ENCODE data around the gene TIAM2. TPM values are rescaled to one million over a fixed set of nuclear protein-coding genes. Genes with fewer than 3 reads are reported as not detected.
"Not testable (repeated sequence)": the region's sequence is repeated elsewhere in the genome, so short reads cannot be mapped to it uniquely, and the experiment has no call there.

Gene TIAM2
- total RNA-seq, 2 experiments from 2014 or later: 4.9 to 5.6 TPM

GRCh38 chr6:155223646-155224451, 228.7 kb downstream of the TIAM2 start:
- DNase-seq: peak; percentile 43
- ChIA-PET POLR2A (no interaction called here), CTCF (interaction anchor here (0.6 to 1.7 kb wide), 7 partner anchors 11 to 1811 kb away, joined by 3 to 7 read pairs (median 3); no protein-coding TSS in a partner anchor)
- Mint-ChIP-seq H3K4me3 (no peak overlapping the region), H3K9me3 (no peaks in the 10 kb centered on the region), H3K27me3 (no peaks in the 10 kb centered on the region), H3K4me1 (peaks cover 14% of the 10 kb centered on the region), H3K36me3 (ENCODE audit: low read depth) (no peaks in the 10 kb centered on the region), H3K27ac (peak overlapping the region; percentile 58)

GRCh38 chr6:155224618-155225017, 229.5 kb downstream of the TIAM2 start:
- Mint-ChIP-seq H3K9me3 (no peaks in the 10 kb centered on the region), H3K27me3 (no peaks in the 10 kb centered on the region), H3K27ac (peak overlapping the region; percentile 58), H3K36me3 (ENCODE audit: low read depth) (no peaks in the 10 kb centered on the region), H3K4me3 (no peak overlapping the region), H3K4me1 (peaks cover 14% of the 10 kb centered on the region)
- no peak for DNase-seq
- CTCF ChIA-PET: interaction anchor here (0.6 to 1.7 kb wide), 4 partner anchors 23 to 958 kb away, joined by 3 to 7 read pairs (median 4); no protein-coding TSS in a partner anchor
- POLR2A ChIA-PET: no interaction called here

GRCh38 chr6:155227046-155227445, 231.9 kb downstream of the TIAM2 start:
- no peak for DNase-seq
- peaks cover 14% of the 10 kb centered on the region for H3K4me1 Mint-ChIP-seq
- ChIA-PET CTCF (no interaction called here), POLR2A (no interaction called here)
- H3K27me3 Mint-ChIP-seq: no peaks in the 10 kb centered on the region
- no peak overlapping the region for H3K27ac Mint-ChIP-seq
- H3K4me3 Mint-ChIP-seq: no peak overlapping the region
- no peaks in the 10 kb centered on the region for H3K9me3 Mint-ChIP-seq
- peaks cover 2% of the 10 kb centered on the region for H3K36me3 Mint-ChIP-seq (ENCODE audit: low read depth)

- POLR2A ChIA-PET: no interaction called here
- DNase-seq: no peak
- Mint-ChIP-seq H3K4me3 (no peak overlapping the region), H3K4me1 (peaks cover 12% of the 10 kb centered on the region), H3K36me3 (ENCODE audit: low read depth) (peaks cover 2% of the 10 kb centered on the region), H3K9me3 (no peaks in the 10 kb centered on the region), H3K27me3 (no peaks in the 10 kb centered on the region), H3K27ac (no peak overlapping the region)
- CTCF ChIA-PET: no interaction called here
Measured at GRCh38 chr6:155228546-155229166, 233.5 kb downstream of the TIAM2 start.

- H3K9me3 Mint-ChIP-seq; H3K27me3 Mint-ChIP-seq; H3K4me1 Mint-ChIP-seq; DNase-seq; H3K27ac Mint-ChIP-seq; POLR2A ChIA-PET; H3K4me3 Mint-ChIP-seq; H3K36me3 Mint-ChIP-seq (ENCODE audit: low read depth): not testable (repeated sequence)
- CTCF ChIA-PET: interaction anchor here (1.2 kb wide), 1 partner anchor 13 kb away, joined by 3 read pairs; no protein-coding TSS in a partner anchor
Measured at GRCh38 chr6:155230975-155231374, 235.9 kb downstream of the TIAM2 start.

- ChIA-PET CTCF (interaction anchor here (1.0 to 1.4 kb wide), 3 partner anchors 13 to 25 kb away, joined by 3 read pairs; no protein-coding TSS in a partner anchor), POLR2A (no interaction called here)
- Mint-ChIP-seq H3K36me3 (ENCODE audit: low read depth) (peaks cover 2% of the 10 kb centered on the region), H3K27ac (no peak overlapping the region), H3K9me3 (peaks cover under 1% of the 10 kb centered on the region), H3K4me3 (no peak overlapping the region), H3K27me3 (no peaks in the 10 kb centered on the region), H3K4me1 (no peaks in the 10 kb centered on the region)
- no peak for DNase-seq
Measured at GRCh38 chr6:155232848-155233247, 237.7 kb downstream of the TIAM2 start.

- Mint-ChIP-seq H3K4me3 (no peak overlapping the region), H3K4me1 (no peaks in the 10 kb centered on the region), H3K27ac (no peak overlapping the region), H3K36me3 (ENCODE audit: low read depth) (peaks cover 2% of the 10 kb centered on the region), H3K9me3 (peaks cover 11% of the 10 kb centered on the region), H3K27me3 (no peaks in the 10 kb centered on the region)
- POLR2A ChIA-PET: no interaction called here
- CTCF ChIA-PET: interaction anchor here (0.6 to 0.9 kb wide), 2 partner anchors 10 to 1038 kb away, joined by 3 read pairs; no protein-coding TSS in a partner anchor
- DNase-seq: no peak
Measured at GRCh38 chr6:155234167-155234566, 239.1 kb downstream of the TIAM2 start.

GRCh38 chr6:155234687-155235086, 239.6 kb downstream of the TIAM2 start:
- Mint-ChIP-seq H3K36me3 (ENCODE audit: low read depth) (peaks cover 2% of the 10 kb centered on the region), H3K9me3 (peaks cover 11% of the 10 kb centered on the region), H3K4me3 (no peak overlapping the region), H3K4me1 (no peaks in the 10 kb centered on the region), H3K27me3 (no peaks in the 10 kb centered on the region), H3K27ac (no peak overlapping the region)
- ChIA-PET CTCF (interaction anchor here (0.6 to 1.7 kb wide), 2 partner anchors 9 to 1039 kb away, joined by 3 to 5 read pairs; no protein-coding TSS in a partner anchor), POLR2A (no interaction called here)
- no peak for DNase-seq

GRCh38 chr6:155235087-155235486, 240.0 kb downstream of the TIAM2 start:
- CTCF ChIA-PET: interaction anchor here (0.8 to 1.7 kb wide), 2 partner anchors 9 to 56 kb away, joined by 3 to 5 read pairs; no protein-coding TSS in a partner anchor
- POLR2A ChIA-PET: no interaction called here
- no peaks in the 10 kb centered on the region for H3K27me3 Mint-ChIP-seq

GRCh38 chr6:155237613-155238012, 242.5 kb downstream of the TIAM2 start:
- Mint-ChIP-seq H3K36me3 (ENCODE audit: low read depth) (no peaks in the 10 kb centered on the region), H3K4me3 (no peak overlapping the region), H3K27ac (no peak overlapping the region), H3K9me3 (peaks cover 11% of the 10 kb centered on the region), H3K4me1 (peaks cover 3% of the 10 kb centered on the region), H3K27me3 (no peaks in the 10 kb centered on the region)
- CTCF ChIA-PET: no interaction called here
- POLR2A ChIA-PET: no interaction called here
- DNase-seq: no peak

More at GRCh38 chr6:155235087-155235486, 240.0 kb downstream of the TIAM2 start:
- no peak for DNase-seq
- no peak overlapping the region for H3K27ac Mint-ChIP-seq
- H3K4me3 Mint-ChIP-seq: no peak overlapping the region
- peaks cover 11% of the 10 kb centered on the region for H3K9me3 Mint-ChIP-seq
- H3K36me3 Mint-ChIP-seq (ENCODE audit: low read depth): peaks cover 2% of the 10 kb centered on the region
- no peaks in the 10 kb centered on the region for H3K4me1 Mint-ChIP-seq

- Mint-ChIP-seq H3K4me1 (peaks cover 3% of the 10 kb centered on the region), H3K9me3 (peaks cover 11% of the 10 kb centered on the region), H3K27ac (no peak overlapping the region), H3K27me3 (no peaks in the 10 kb centered on the region), H3K4me3 (no peak overlapping the region), H3K36me3 (ENCODE audit: low read depth) (no peaks in the 10 kb centered on the region)
- no peak for DNase-seq
- CTCF ChIA-PET: no interaction called here
- POLR2A ChIA-PET: no interaction called here
Measured at GRCh38 chr6:155240905-155241600, 245.9 kb downstream of the TIAM2 start.

- no peak overlapping the region for H3K27ac Mint-ChIP-seq
- peaks cover 11% of the 10 kb centered on the region for H3K9me3 Mint-ChIP-seq
- H3K27me3 Mint-ChIP-seq: no peaks in the 10 kb centered on the region
- H3K4me3 Mint-ChIP-seq: no peak overlapping the region
- DNase-seq: no peak
- CTCF ChIA-PET: no interaction called here
- peaks cover 3% of the 10 kb centered on the region for H3K4me1 Mint-ChIP-seq
- POLR2A ChIA-PET: no interaction called here
- no peaks in the 10 kb centered on the region for H3K36me3 Mint-ChIP-seq (ENCODE audit: low read depth)
Measured at GRCh38 chr6:155241966-155242365, 246.9 kb downstream of the TIAM2 start.

- DNase-seq: no peak
- CTCF ChIA-PET: interaction anchor here (1.0 to 1.1 kb wide), 2 partner anchors 10 to 13 kb away, joined by 3 read pairs; no protein-coding TSS in a partner anchor
- Mint-ChIP-seq H3K4me3 (no peak overlapping the region), H3K36me3 (ENCODE audit: low read depth) (no peaks in the 10 kb centered on the region), H3K27me3 (no peaks in the 10 kb centered on the region), H3K4me1 (peaks cover 3% of the 10 kb centered on the region), H3K27ac (no peak overlapping the region), H3K9me3 (no peaks in the 10 kb centered on the region)
- POLR2A ChIA-PET: no interaction called here
Measured at GRCh38 chr6:155244434-155244833, 249.3 kb downstream of the TIAM2 start.

Measured in activated CD4-positive, alpha-beta T cell treated with anti-CD3 and anti-CD28 coated beads, Interleukin-2, amount 10 ng/mL, durations not matched to agents 7 days and 5 days (primary cell).